MM.1S (cell line): ENCODE data around the gene ENPP3.

Source experiments
- CTCF ChIP-seq: fragments of 300-600 bp; sonication (generic); IDR thresholded peaks from 2 replicates; pipeline ENCODE4 v1.5.1; 2016; ENCODE audit warnings: antibody characterized with exemption, low read length, mixed read lengths
- EZH2 ChIP-seq: fragments of 300-600 bp; sonication (generic); optimal IDR thresholded peaks from 2 replicates; pipeline ENCODE3; 2017; ENCODE audit warnings: low read depth, mild to moderate bottlenecking, antibody characterized with exemption, low read length, mixed read lengths
- EZH2phosphoT487 ChIP-seq: fragments of 300-600 bp; sonication (generic); IDR thresholded peaks from 2 replicates; pipeline ENCODE4 v1.6.1; 2018; ENCODE audit warnings: antibody characterized with exemption, low read length

GRCh38 chr6:131766631-131767030, 129.5 kb downstream of the ENPP3 start:
- TF ChIP-seq CTCF (no peak), EZH2 (no peak), EZH2phosphoT487 (no peak)
